Measurements from ENCODE around the gene ATOH8.

DNA sequence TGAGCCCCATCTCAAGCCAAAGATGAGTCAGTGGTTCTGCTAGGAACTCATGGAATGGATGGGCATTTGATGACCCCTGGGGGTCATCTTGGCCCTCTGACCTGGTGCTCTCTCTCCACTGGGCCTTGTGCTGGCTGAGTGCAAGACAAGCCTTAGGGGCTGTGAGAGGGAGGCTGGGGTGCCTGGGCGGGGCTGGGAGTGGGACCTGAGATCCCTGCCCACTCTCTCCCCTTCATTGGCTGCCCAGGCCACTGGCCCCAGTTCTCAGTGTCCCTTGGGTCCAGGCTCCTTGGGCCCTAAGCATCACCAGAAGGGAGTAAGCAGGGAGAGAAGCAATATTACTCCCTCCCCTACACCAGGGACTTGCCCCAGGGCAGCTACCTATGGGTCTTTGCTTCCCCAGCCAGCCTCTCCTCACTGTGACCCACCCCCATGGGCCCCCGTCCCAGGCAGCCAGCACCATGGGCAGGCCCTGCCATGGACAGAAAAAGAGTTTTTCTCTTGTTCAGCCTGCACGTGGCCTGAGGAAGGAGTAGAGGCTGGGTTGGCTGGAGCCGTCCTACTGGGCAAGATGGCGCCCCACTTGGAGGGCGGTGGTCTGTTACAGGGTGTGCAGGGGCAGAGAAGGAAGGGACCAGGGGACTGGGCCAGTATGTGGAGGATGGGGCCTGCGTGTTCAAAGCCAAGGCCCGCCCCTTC, 33.6 kb downstream of the ATOH8 start:
- TF ChIP-seq, protein P1, sequence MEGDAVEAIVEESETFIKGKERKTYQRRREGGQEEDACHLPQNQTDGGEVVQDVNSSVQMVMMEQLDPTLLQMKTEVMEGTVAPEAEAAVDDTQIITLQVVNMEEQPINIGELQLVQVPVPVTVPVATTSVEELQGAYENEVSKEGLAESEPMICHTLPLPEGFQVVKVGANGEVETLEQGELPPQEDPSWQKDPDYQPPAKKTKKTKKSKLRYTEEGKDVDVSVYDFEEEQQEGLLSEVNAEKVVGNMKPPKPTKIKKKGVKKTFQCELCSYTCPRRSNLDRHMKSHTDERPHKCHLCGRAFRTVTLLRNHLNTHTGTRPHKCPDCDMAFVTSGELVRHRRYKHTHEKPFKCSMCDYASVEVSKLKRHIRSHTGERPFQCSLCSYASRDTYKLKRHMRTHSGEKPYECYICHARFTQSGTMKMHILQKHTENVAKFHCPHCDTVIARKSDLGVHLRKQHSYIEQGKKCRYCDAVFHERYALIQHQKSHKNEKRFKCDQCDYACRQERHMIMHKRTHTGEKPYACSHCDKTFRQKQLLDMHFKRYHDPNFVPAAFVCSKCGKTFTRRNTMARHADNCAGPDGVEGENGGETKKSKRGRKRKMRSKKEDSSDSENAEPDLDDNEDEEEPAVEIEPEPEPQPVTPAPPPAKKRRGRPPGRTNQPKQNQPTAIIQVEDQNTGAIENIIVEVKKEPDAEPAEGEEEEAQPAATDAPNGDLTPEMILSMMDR (IDR thresholded peaks at IDR 0.05), result no peak
- no peak for TF ChIP-seq SP1 (CRISPR knock-in tag; conservative IDR thresholded peaks at IDR 0.05)
- TF ChIP-seq, protein P2, sequence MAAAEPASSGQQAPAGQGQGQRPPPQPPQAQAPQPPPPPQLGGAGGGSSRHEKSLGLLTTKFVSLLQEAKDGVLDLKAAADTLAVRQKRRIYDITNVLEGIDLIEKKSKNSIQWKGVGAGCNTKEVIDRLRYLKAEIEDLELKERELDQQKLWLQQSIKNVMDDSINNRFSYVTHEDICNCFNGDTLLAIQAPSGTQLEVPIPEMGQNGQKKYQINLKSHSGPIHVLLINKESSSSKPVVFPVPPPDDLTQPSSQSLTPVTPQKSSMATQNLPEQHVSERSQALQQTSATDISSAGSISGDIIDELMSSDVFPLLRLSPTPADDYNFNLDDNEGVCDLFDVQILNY (CRISPR knock-in tag; IDR thresholded peaks at IDR 0.05), result no peak
- TF ChIP-seq, protein P3, sequence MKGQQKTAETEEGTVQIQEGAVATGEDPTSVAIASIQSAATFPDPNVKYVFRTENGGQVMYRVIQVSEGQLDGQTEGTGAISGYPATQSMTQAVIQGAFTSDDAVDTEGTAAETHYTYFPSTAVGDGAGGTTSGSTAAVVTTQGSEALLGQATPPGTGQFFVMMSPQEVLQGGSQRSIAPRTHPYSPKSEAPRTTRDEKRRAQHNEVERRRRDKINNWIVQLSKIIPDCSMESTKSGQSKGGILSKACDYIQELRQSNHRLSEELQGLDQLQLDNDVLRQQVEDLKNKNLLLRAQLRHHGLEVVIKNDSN (CRISPR knock-in tag; IDR thresholded peaks at IDR 0.05), result no peak
- no peak for TF ChIP-seq GABPB1 (CRISPR knock-in tag; IDR thresholded peaks at IDR 0.05)
